Type B pancreatic cell (in vitro differentiated cells): Measurements from ENCODE around the gene KLF14. TPM values are rescaled to one million over a fixed set of nuclear protein-coding genes. Genes with fewer than 3 reads are reported as not detected.
A peak's percentile ranks its signal among the peaks of the same experiment; 100 is the strongest.
"Not testable (repeated sequence)": the region's sequence is repeated elsewhere in the genome, so short reads cannot be mapped to it uniquely, and the experiment has no call there.

Source experiments
- DNase-seq: peaks from one replicate; pipeline ENCODE4 v3.0.0; 2021; ENCODE audit warnings: mixed read lengths; ENCODE audit not compliant: unreplicated experiment; ENCODE audit errors: extremely low spot score
- H3K27ac Mint-ChIP-seq: 2 replicates; pipeline ENCODE4 v1.8.0; 2021; ENCODE audit warnings: mild to moderate bottlenecking, mixed read lengths
- H3K27me3 Mint-ChIP-seq: 2 replicates; pipeline ENCODE4 v1.8.0; 2021; ENCODE audit warnings: mixed read lengths
- H3K36me3 Mint-ChIP-seq: 2 replicates; pipeline ENCODE4 v1.8.0; 2021; ENCODE audit warnings: mixed read lengths
- H3K4me1 Mint-ChIP-seq: one replicate; pipeline ENCODE4 v1.8.0; 2021; ENCODE audit warnings: mixed read lengths; ENCODE audit not compliant: unreplicated experiment
- H3K4me3 Mint-ChIP-seq: 2 replicates; pipeline ENCODE4 v1.8.0; 2021; ENCODE audit warnings: mild to moderate bottlenecking, mixed read lengths
- H3K9me3 Mint-ChIP-seq: 2 replicates; pipeline ENCODE4 v1.8.0; 2021; ENCODE audit warnings: mixed read lengths
- CTCF ChIP-seq: fragments of 200-600 bp; sonication (generic); conservative IDR thresholded peaks from 2 replicates; pipeline ENCODE4 v1.5.0; 2021; ENCODE audit warnings: antibody characterized with exemption, mild to moderate bottlenecking
- long read RNA-seq: library from polyadenylated mRNA; unstranded; transcript quantifications from one replicate; pipeline ENCODE4 v2.0.0, GENCODE V29; 2020
- total RNA-seq: library from RNA; stranded (reverse); gene quantifications from 2 replicates; pipeline ENCODE4 v1.2.1, GENCODE V29; 2021; ENCODE audit warnings: low replicate concordance

KLF14 gene
- total RNA-seq: 0.55 and 0.94 TPM in 2 replicates
- long read RNA-seq: 0 reads

- H3K4me1 Mint-ChIP-seq: peaks cover 5% of the 10 kb centered on the region
- H3K27ac Mint-ChIP-seq: peak within 1 kb of the TSS; percentile 46
- H3K36me3 Mint-ChIP-seq: peaks cover 6% of the 10 kb centered on the region
- no peak for DNase-seq
- peaks cover 6% of the 10 kb centered on the region for H3K9me3 Mint-ChIP-seq
- no peak for TF ChIP-seq CTCF
- H3K27me3 Mint-ChIP-seq: peaks cover 85% of the 10 kb centered on the region
- H3K4me3 Mint-ChIP-seq: peak within 1 kb of the TSS; percentile 92
These were observed at the start of gene KLF14 for GRCh38 chr7:130733931-130734814. Gene KLF14 (minus strand): TSS chr7:130734207. CDS start chr7:130734033, 174 bp downstream.

- no peaks in the 10 kb centered on the region for H3K36me3 Mint-ChIP-seq
These were observed 47.3 kb upstream of the KLF14 start for GRCh38 chr7:130781346-130781745.

GRCh38 chr7:130777426-130777825, 43.4 kb upstream of the KLF14 start:
- H3K36me3 Mint-ChIP-seq: no peaks in the 10 kb centered on the region
- peaks cover 23% of the 10 kb centered on the region for H3K27me3 Mint-ChIP-seq
- peaks cover 2% of the 10 kb centered on the region for H3K9me3 Mint-ChIP-seq
- H3K27ac Mint-ChIP-seq: no peak overlapping the region
- H3K4me1 Mint-ChIP-seq: no peaks in the 10 kb centered on the region
- DNase-seq: no peak
- no peak for TF ChIP-seq CTCF
- no peak overlapping the region for H3K4me3 Mint-ChIP-seq

More at GRCh38 chr7:130781346-130781745, 47.3 kb upstream of the KLF14 start:
- Mint-ChIP-seq H3K4me1 (no peaks in the 10 kb centered on the region), H3K4me3 (no peak overlapping the region), H3K9me3 (no peaks in the 10 kb centered on the region), H3K27me3 (peaks cover 22% of the 10 kb centered on the region), H3K27ac (peak overlapping the region; percentile 6)
- TF ChIP-seq CTCF: no peak
- no peak for DNase-seq

- H3K27me3 Mint-ChIP-seq, H3K4me3 Mint-ChIP-seq, H3K4me1 Mint-ChIP-seq, DNase-seq, H3K36me3 Mint-ChIP-seq, H3K27ac Mint-ChIP-seq: not testable (repeated sequence)
- H3K9me3 Mint-ChIP-seq: peaks cover 12% of the 10 kb centered on the region
These were observed 38.4 kb upstream of the KLF14 start for GRCh38 chr7:130772456-130772855.

- no peak for TF ChIP-seq CTCF
- Mint-ChIP-seq H3K4me3 (no peak overlapping the region), H3K27me3 (peaks cover 7% of the 10 kb centered on the region), H3K27ac (no peak overlapping the region), H3K36me3 (peaks cover 4% of the 10 kb centered on the region), H3K4me1 (no peaks in the 10 kb centered on the region), H3K9me3 (peaks cover 12% of the 10 kb centered on the region)
- DNase-seq: no peak
These were observed 34.8 kb upstream of the KLF14 start for GRCh38 chr7:130768854-130769253.

- H3K27me3 Mint-ChIP-seq: peaks cover 10% of the 10 kb centered on the region
- not testable (repeated sequence) for H3K27ac Mint-ChIP-seq, H3K9me3 Mint-ChIP-seq, H3K4me1 Mint-ChIP-seq, DNase-seq, H3K4me3 Mint-ChIP-seq, H3K36me3 Mint-ChIP-seq
These were observed 30.6 kb upstream of the KLF14 start for GRCh38 chr7:130764569-130764968.
